OCI-LY7 (cell line): ENCODE data around the gene NEMF. TPM values are rescaled to one million over a fixed set of nuclear protein-coding genes. Genes with fewer than 3 reads are reported as not detected.
"Not testable (repeated sequence)": the region's sequence is repeated elsewhere in the genome, so short reads cannot be mapped to it uniquely, and the experiment has no call there.

Experiments used
- BruUV-seq: library from RNA; stranded (reverse); fragments of 400-500 nt; replicated peaks from 2 replicates; lab custom pipeline; 2021; lab: Mats Ljungman, UMichigan
- CTCF ChIA-PET: fragments of 300-600 bp; sonication (Branson Sonifier 250); formaldehyde crosslinking; loops from one replicate; lab custom pipeline; 2022; ENCODE audit warnings: antibody characterized with exemption; ENCODE audit not compliant: unreplicated experiment; lab: Charles Lee
- POLR2A ChIA-PET: fragments of 300-600 bp; sonication (Branson Sonifier 250); formaldehyde crosslinking; loops from one replicate; lab custom pipeline; 2022; ENCODE audit warnings: antibody characterized with exemption; lab: Charles Lee
- DNase-seq: peaks from one replicate; pipeline ENCODE4 v3.0.0-alpha.2; 2015; ENCODE audit warnings: low spot score
- H2AFZ ChIP-seq: fragments of 200-600 bp; sonication (generic), shearing (Covaris generic); 2 replicates; pipeline ENCODE4 v1.6.1; 2014; ENCODE audit warnings: mild to moderate bottlenecking, antibody characterized with exemption, low read length, moderate library complexity
- H3K27ac ChIP-seq: fragments of 200-600 bp; sonication (generic); 2 replicates; pipeline ENCODE4 v1.5.1; 2014; ENCODE audit warnings: mixed run types, low read depth, mild to moderate bottlenecking, moderate library complexity, low read length, inconsistent platforms; ENCODE audit not compliant: poor library complexity, severe bottlenecking
- H3K36me3 ChIP-seq: fragments of 200-600 bp; sonication (generic); 2 replicates; pipeline ENCODE4 v1.6.1; 2014; ENCODE audit warnings: mild to moderate bottlenecking, antibody characterized with exemption, low read length, moderate library complexity, mixed read lengths; ENCODE audit not compliant: insufficient read depth
- H3K4me1 ChIP-seq: fragments of 200-600 bp; sonication (generic); 2 replicates; pipeline ENCODE4 v1.5.1; 2014; ENCODE audit warnings: mild to moderate bottlenecking, low read length; ENCODE audit not compliant: insufficient read depth, poor library complexity, severe bottlenecking
- H3K4me2 ChIP-seq: fragments of 200-600 bp; sonication (generic); 2 replicates; pipeline ENCODE4 v1.6.1; 2014; ENCODE audit warnings: mild to moderate bottlenecking, low read length
- H3K4me3 ChIP-seq: fragments of 200-600 bp; sonication (generic); 2 replicates; pipeline ENCODE4 v1.5.1; 2014; ENCODE audit warnings: mild to moderate bottlenecking, low read depth, low read length; ENCODE audit not compliant: poor library complexity, severe bottlenecking
- H3K79me2 ChIP-seq: fragments of 200-600 bp; sonication (generic); 2 replicates; pipeline ENCODE4 v1.6.1; 2016; ENCODE audit warnings: low read depth, mild to moderate bottlenecking, low read length, moderate library complexity, mixed read lengths; ENCODE audit not compliant: insufficient read depth
- H3K9me2 ChIP-seq: fragments of 200-600 bp; sonication (generic); 2 replicates; pipeline ENCODE4 v1.6.1; 2016; ENCODE audit warnings: mild to moderate bottlenecking, low read length, mixed read lengths; ENCODE audit not compliant: insufficient read depth
- H3K9me3 ChIP-seq: fragments of 200-600 bp; sonication (generic); 2 replicates; pipeline ENCODE4 v1.6.1; 2014; ENCODE audit warnings: mild to moderate bottlenecking, mixed run types, low read length, mixed read lengths
- H4K20me1 ChIP-seq: fragments of 200-600 bp; sonication (generic); 2 replicates; pipeline ENCODE4 v1.6.1; 2014; ENCODE audit warnings: mild to moderate bottlenecking, antibody characterized with exemption, low read length, moderate library complexity, mixed read lengths; ENCODE audit not compliant: insufficient read depth
- CTCF ChIP-seq: fragments of 200-600 bp; sonication (generic); conservative IDR thresholded peaks from 2 replicates; pipeline ENCODE4 v1.5.1; 2014; ENCODE audit warnings: mild to moderate bottlenecking, antibody characterized with exemption, low read length, moderate library complexity, mixed read lengths
- EZH2phosphoT487 ChIP-seq: fragments of 200-600 bp; sonication (generic); IDR thresholded peaks from 2 replicates; pipeline ENCODE4 v1.6.1; 2018; ENCODE audit warnings: low read depth, borderline replicate concordance, mild to moderate bottlenecking, mixed run types, antibody characterized with exemption, low read length, moderate library complexity, mixed read lengths
- intact Hi-C: fragments of 100-400 bp; cut with micrococcal nuclease; formaldehyde crosslinking; loops from one replicate; pipeline ENCODE4 v1.10.0; 2022; ENCODE audit not compliant: unreplicated experiment
- total RNA-seq, 2 experiments: library from RNA; depleted of rRNA in 1 of 2; stranded (reverse); fragments of >200 nt in 1 of 2; shearing (Covaris generic) in 1 of 2; gene quantifications; 2 replicates each; pipeline ENCODE4 v1.2.3, GENCODE V29; 2014 to 2022

Gene NEMF
- total RNA-seq, 2 experiments from 2014 or later, result 63.2 to 79.4 TPM

- no peak overlapping the region for H3K27ac ChIP-seq
- intact Hi-C loops, result loop anchor here (10.0 kb wide), 1 partner anchor 297 kb away; no protein-coding TSS in a partner anchor
- no peak for DNase-seq
- no TSS peak for BruUV-seq
- TF ChIP-seq EZH2phosphoT487 (no peak), CTCF (no peak)
- no peaks in the 10 kb centered on the region for H4K20me1 ChIP-seq
- ChIA-PET POLR2A (interaction anchor here (0.6 kb wide), 1 partner anchor 177 kb away, joined by 3 read pairs; no protein-coding TSS in a partner anchor), CTCF (no interaction called here)
- no peaks in the 10 kb centered on the region for H3K9me3 ChIP-seq
- no peaks in the 10 kb centered on the region for H3K9me2 ChIP-seq
- no peak overlapping the region for H2AFZ ChIP-seq
- H3K36me3 ChIP-seq, result no peaks in the 10 kb centered on the region
- H3K4me2 ChIP-seq, result no peak overlapping the region
- no peaks in the 10 kb centered on the region for H3K79me2 ChIP-seq
- no peak overlapping the region for H3K4me3 ChIP-seq
- peaks cover 9% of the 10 kb centered on the region for H3K4me1 ChIP-seq
Observed at GRCh38 chr14:49761839-49762551, 90.6 kb downstream of the NEMF start.

DNA sequence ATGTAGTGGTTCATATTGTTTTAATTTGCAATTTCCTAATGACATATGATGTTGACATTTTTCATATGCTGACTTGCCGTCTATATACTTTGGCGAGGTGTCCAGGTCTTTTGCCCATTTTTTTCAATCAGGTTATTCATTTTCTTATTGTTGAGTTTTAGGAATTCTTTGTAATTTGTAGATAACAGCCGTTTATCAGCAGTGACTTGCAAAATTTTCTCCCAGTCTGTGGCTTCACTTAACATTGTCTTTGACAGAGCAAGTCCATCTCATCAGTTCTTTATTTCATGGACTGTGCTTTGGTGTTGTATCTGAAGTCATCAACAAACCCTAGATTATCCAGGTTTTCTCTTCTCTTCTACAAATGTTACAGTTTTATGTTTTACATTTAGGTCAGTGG is 97.2 kb downstream of the NEMF start:
- Histone ChIP-seq H4K20me1 (no peaks in the 10 kb centered on the region), H3K4me1 (no peaks in the 10 kb centered on the region), H3K36me3 (no peaks in the 10 kb centered on the region), H3K27ac (no peak overlapping the region), H2AFZ (no peak overlapping the region), H3K9me3 (no peaks in the 10 kb centered on the region), H3K9me2 (no peaks in the 10 kb centered on the region), H3K4me3 (no peak overlapping the region), H3K79me2 (no peaks in the 10 kb centered on the region), H3K4me2 (no peak overlapping the region)
- DNase-seq, result no peak
- ChIA-PET CTCF (no interaction called here), POLR2A (no interaction called here)
- BruUV-seq, result no TSS peak
- TF ChIP-seq CTCF, result no peak
- TF ChIP-seq EZH2phosphoT487, result no peak
- intact Hi-C loops, result no loop called here

- intact Hi-C loops, result no loop called here
- H2AFZ ChIP-seq, result no peak overlapping the region
- no peaks in the 10 kb centered on the region for H3K9me3 ChIP-seq
- no peaks in the 10 kb centered on the region for H3K79me2 ChIP-seq
- ChIA-PET CTCF (no interaction called here), POLR2A (no interaction called here)
- H3K27ac ChIP-seq, result no peak overlapping the region
- H3K4me2 ChIP-seq, result no peak overlapping the region
- no peaks in the 10 kb centered on the region for H3K36me3 ChIP-seq
- no peak for DNase-seq
- H4K20me1 ChIP-seq, result no peaks in the 10 kb centered on the region
- no peaks in the 10 kb centered on the region for H3K9me2 ChIP-seq
- no peak overlapping the region for H3K4me3 ChIP-seq
- H3K4me1 ChIP-seq, result no peaks in the 10 kb centered on the region
- BruUV-seq, result no TSS peak
- TF ChIP-seq CTCF, result no peak
- no peak for TF ChIP-seq EZH2phosphoT487
Observed at GRCh38 chr14:49754570-49755097, 98.0 kb downstream of the NEMF start.

DNA sequence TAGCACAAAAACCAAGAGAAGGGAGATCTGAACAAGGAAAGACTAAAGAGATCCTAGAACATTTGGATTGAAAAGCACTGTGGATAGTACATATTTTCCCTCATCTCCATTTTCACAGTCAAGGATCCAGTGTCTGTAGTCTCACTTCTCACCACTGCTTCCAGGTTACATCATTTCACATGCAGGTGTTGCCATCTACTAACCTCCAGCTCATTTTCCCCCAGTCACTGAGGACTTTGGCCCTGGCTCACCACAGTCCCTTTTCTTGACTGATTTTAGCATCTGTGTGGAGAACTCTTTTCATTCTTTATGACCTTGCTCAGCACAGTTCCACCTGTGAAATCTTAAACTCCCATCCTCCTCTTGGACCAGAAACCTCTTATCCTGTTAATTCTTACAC is 106.1 kb downstream of the NEMF start:
- DNase-seq, intact Hi-C loops, H3K9me3 ChIP-seq, H3K4me3 ChIP-seq, CTCF ChIA-PET, H3K9me2 ChIP-seq, H3K4me2 ChIP-seq, H3K36me3 ChIP-seq, BruUV-seq, H3K27ac ChIP-seq, H3K4me1 ChIP-seq, H2AFZ ChIP-seq, H4K20me1 ChIP-seq, H3K79me2 ChIP-seq, POLR2A ChIA-PET: not testable (repeated sequence)
